Karpas-422 (cell line): ENCODE data around the gene DRC7. TPM values are rescaled to one million over a fixed set of nuclear protein-coding genes. Genes with fewer than 3 reads are reported as not detected.
"Not testable (repeated sequence)": the region's sequence is repeated elsewhere in the genome, so short reads cannot be mapped to it uniquely, and the experiment has no call there.

ENCODE experiments used
- DNase-seq: peaks from one replicate; pipeline ENCODE4 v3.0.0-alpha.2; 2015
- H2AFZ ChIP-seq: fragments of 200-600 bp; sonication (generic); 2 replicates; pipeline ENCODE4 v1.6.1; 2014; ENCODE audit warnings: antibody characterized with exemption, low read length, mixed read lengths
- H3K27ac ChIP-seq: fragments of 200-600 bp; sonication (generic); 2 replicates; pipeline ENCODE4 v1.5.1; 2014; ENCODE audit warnings: mild to moderate bottlenecking, low read length, moderate library complexity
- H3K27me3 ChIP-seq: fragments of 200-600 bp; sonication (generic); 2 replicates; pipeline ENCODE4 v1.6.1; 2014; ENCODE audit warnings: low read length, mixed read lengths
- H3K36me3 ChIP-seq: fragments of 200-600 bp; sonication (generic); 2 replicates; pipeline ENCODE4 v1.6.1; 2014; ENCODE audit warnings: low read length, mixed read lengths; ENCODE audit not compliant: insufficient read depth
- H3K4me1 ChIP-seq: fragments of 200-600 bp; sonication (generic); 2 replicates; pipeline ENCODE4 v1.6.1; 2014; ENCODE audit warnings: mild to moderate bottlenecking, low read length, mixed read lengths
- H3K4me2 ChIP-seq: fragments of 200-600 bp; sonication (generic); 2 replicates; pipeline ENCODE4 v1.6.1; 2014; ENCODE audit warnings: low read length, low read depth, mild to moderate bottlenecking; ENCODE audit not compliant: poor library complexity, severe bottlenecking
- H3K4me3 ChIP-seq: fragments of 200-600 bp; sonication (generic); 2 replicates; pipeline ENCODE4 v1.5.1; 2014; ENCODE audit warnings: mild to moderate bottlenecking, antibody characterized with exemption, low read length, mixed read lengths
- H3K79me2 ChIP-seq: fragments of 200-600 bp; sonication (generic); 2 replicates; pipeline ENCODE4 v1.6.1; 2014; ENCODE audit warnings: mild to moderate bottlenecking, low read length, mixed read lengths
- H3K9ac ChIP-seq: fragments of 200-600 bp; sonication (generic); 2 replicates; pipeline ENCODE4 v1.6.0; 2014; ENCODE audit warnings: low read length
- H3K9me2 ChIP-seq: fragments of 200-600 bp; sonication (generic), shearing (Covaris generic); replicated peaks from 2 replicates; pipeline ENCODE4 v1.6.0; 2014; ENCODE audit warnings: mild to moderate bottlenecking, low read length, moderate library complexity; ENCODE audit not compliant: insufficient read depth
- H3K9me3 ChIP-seq: fragments of 300-700, 200-600 bp; sonication (generic); 2 replicates; pipeline ENCODE4 v1.6.1; 2014; ENCODE audit warnings: low read length, mixed read lengths
- H4K20me1 ChIP-seq: fragments of 200-600 bp; sonication (generic); 2 replicates; pipeline ENCODE4 v1.6.1; 2014; ENCODE audit warnings: mild to moderate bottlenecking, antibody characterized with exemption, low read length, low read depth; ENCODE audit not compliant: insufficient read depth
- total RNA-seq: library from RNA; depleted of rRNA; stranded (reverse); fragments of >200 nt; shearing (Covaris generic); gene quantifications from 2 replicates; pipeline ENCODE4 v1.2.3, GENCODE V29; 2014; ENCODE audit warnings: low replicate concordance

Gene DRC7
- total RNA-seq, 1 experiment from 2014 or later, result not detected

DNA sequence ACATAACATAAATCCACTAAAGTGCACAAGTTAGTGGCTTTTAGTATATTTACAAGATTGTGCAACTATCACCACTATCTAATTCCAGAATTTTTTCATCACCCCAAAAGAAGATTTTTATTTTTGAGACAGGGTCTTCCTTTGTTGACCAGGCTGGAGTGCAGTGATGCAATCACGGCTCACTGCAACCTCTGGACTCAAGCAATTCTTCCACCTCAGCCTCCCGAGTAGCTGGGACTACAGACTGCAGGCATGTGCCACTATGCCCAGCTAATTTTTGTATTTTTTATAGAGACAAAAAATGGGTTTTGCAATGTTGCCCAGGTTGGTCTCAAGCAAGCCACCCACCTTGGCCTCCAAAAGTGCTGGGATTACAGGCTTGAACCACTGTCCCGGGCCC, 15.1 kb downstream of the DRC7 start:
- Histone ChIP-seq H3K79me2 (no peaks in the 10 kb centered on the region), H3K9me3 (no peaks in the 10 kb centered on the region), H3K9me2 (no peaks in the 10 kb centered on the region), H2AFZ (no peak overlapping the region), H3K27ac (no peak overlapping the region), H3K36me3 (no peaks in the 10 kb centered on the region), H3K27me3 (no peaks in the 10 kb centered on the region), H4K20me1 (no peaks in the 10 kb centered on the region), H3K4me1 (peaks cover 4% of the 10 kb centered on the region), H3K9ac (no peak overlapping the region), H3K4me2 (no peak overlapping the region), H3K4me3 (no peak overlapping the region)
- no peak for DNase-seq

DNA sequence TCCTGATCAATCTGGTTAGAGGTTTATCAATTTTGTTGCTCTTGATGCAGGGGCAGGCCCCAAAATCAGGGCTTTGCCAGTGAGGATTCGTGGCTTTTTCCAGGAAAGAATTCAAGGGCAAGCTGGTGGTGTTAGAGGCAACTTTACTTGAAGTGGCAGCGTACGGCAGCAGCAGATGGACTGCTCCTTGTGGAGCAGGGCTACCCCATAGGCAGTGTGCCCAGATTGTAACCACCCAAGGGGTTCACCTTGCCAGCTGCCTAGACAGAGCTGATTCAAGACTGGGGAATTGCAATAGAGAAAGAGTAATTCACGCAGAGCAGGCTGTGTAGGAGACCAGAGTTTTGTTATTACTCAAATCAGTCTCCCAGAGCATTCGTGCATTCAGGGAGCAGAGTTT, 16.7 kb downstream of the DRC7 start:
- Histone ChIP-seq H3K27me3 (no peaks in the 10 kb centered on the region), H4K20me1 (no peaks in the 10 kb centered on the region), H2AFZ (no peak overlapping the region), H3K27ac (no peak overlapping the region), H3K4me1 (peaks cover 4% of the 10 kb centered on the region), H3K4me2 (no peak overlapping the region), H3K9me3 (no peaks in the 10 kb centered on the region), H3K9ac (no peak overlapping the region), H3K79me2 (no peaks in the 10 kb centered on the region), H3K36me3 (no peaks in the 10 kb centered on the region), H3K4me3 (no peak overlapping the region), H3K9me2 (no peaks in the 10 kb centered on the region)
- DNase-seq, result no peak

DNA sequence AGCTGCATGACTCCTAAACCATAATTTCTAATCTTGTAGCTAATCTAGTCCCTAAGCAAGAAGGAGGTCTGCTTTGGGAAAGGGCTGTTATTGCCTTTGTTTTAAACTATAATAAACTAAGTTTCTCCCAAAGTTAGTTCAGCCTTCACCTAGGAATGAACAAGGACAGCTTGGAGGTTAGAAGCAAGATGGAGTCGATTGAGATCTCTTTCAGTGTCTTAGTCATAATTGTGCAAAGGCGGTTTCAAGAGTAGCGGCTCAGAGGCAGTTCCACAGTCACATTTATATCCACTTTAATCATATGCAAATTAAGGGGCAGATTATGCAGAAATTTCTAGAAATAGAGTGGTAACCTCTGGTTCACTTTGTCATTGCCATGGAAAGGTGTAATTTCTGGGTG, 17.4 kb downstream of the DRC7 start:
- H3K4me3 ChIP-seq, result no peak overlapping the region

GRCh38 chr16:57712569-57712968, 18.0 kb downstream of the DRC7 start:
- H3K9me3 ChIP-seq, H3K9me2 ChIP-seq, H3K9ac ChIP-seq, H4K20me1 ChIP-seq, H3K4me2 ChIP-seq, H3K36me3 ChIP-seq, DNase-seq, H3K4me3 ChIP-seq, H2AFZ ChIP-seq, H3K27ac ChIP-seq, H3K4me1 ChIP-seq, H3K27me3 ChIP-seq, H3K79me2 ChIP-seq: not testable (repeated sequence)

More for the DNA sequence above, 17.4 kb downstream of the DRC7 start:
- no peak for DNase-seq
- H3K4me1 ChIP-seq, result peaks cover 4% of the 10 kb centered on the region
- H4K20me1 ChIP-seq, result no peaks in the 10 kb centered on the region
- H3K4me2 ChIP-seq, result no peak overlapping the region
- H3K9me2 ChIP-seq, result no peaks in the 10 kb centered on the region
- H3K9me3 ChIP-seq, result no peaks in the 10 kb centered on the region
- H3K36me3 ChIP-seq, result no peaks in the 10 kb centered on the region
- no peaks in the 10 kb centered on the region for H3K27me3 ChIP-seq
- no peaks in the 10 kb centered on the region for H3K79me2 ChIP-seq
- no peak overlapping the region for H3K27ac ChIP-seq
- H2AFZ ChIP-seq, result no peak overlapping the region
- H3K9ac ChIP-seq, result no peak overlapping the region

GRCh38 chr16:57713596-57713995, 19.0 kb downstream of the DRC7 start:
- Histone ChIP-seq H3K9ac (no peak overlapping the region), H2AFZ (no peak overlapping the region), H3K4me2 (no peak overlapping the region), H3K27me3 (no peaks in the 10 kb centered on the region), H3K79me2 (no peaks in the 10 kb centered on the region), H3K27ac (no peak overlapping the region), H3K4me1 (peaks cover 4% of the 10 kb centered on the region), H3K4me3 (no peak overlapping the region), H3K9me2 (no peaks in the 10 kb centered on the region), H3K36me3 (no peaks in the 10 kb centered on the region), H4K20me1 (no peaks in the 10 kb centered on the region), H3K9me3 (no peaks in the 10 kb centered on the region)
- no peak for DNase-seq

DNA sequence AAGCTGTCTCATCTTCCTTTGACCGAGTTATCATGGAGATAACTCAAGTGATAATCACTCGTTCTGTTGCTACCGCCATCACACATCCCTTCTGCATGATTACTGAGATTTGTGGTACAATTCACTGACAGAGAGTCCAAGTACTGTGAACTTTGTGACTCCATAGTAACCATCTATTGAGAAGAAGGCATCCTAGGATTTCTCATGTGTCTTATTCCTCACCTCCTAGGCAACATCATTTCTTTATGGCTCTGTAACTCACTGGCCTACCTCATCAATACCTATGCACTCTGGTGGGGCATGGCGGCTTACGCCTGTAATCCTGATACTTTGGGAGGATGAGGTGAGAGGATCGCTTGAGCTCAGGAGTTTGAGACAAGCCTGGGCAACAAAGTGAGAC, 19.4 kb downstream of the DRC7 start:
- no peaks in the 10 kb centered on the region for H3K9me2 ChIP-seq
- no peaks in the 10 kb centered on the region for H3K27me3 ChIP-seq
- no peaks in the 10 kb centered on the region for H3K36me3 ChIP-seq
- H2AFZ ChIP-seq, result no peak overlapping the region
- no peak overlapping the region for H3K4me2 ChIP-seq
- no peaks in the 10 kb centered on the region for H3K9me3 ChIP-seq
- no peak for DNase-seq
- no peak overlapping the region for H3K27ac ChIP-seq
- no peaks in the 10 kb centered on the region for H3K79me2 ChIP-seq
- no peak overlapping the region for H3K9ac ChIP-seq
- no peak overlapping the region for H3K4me3 ChIP-seq
- peaks cover 4% of the 10 kb centered on the region for H3K4me1 ChIP-seq
- no peaks in the 10 kb centered on the region for H4K20me1 ChIP-seq

DNA sequence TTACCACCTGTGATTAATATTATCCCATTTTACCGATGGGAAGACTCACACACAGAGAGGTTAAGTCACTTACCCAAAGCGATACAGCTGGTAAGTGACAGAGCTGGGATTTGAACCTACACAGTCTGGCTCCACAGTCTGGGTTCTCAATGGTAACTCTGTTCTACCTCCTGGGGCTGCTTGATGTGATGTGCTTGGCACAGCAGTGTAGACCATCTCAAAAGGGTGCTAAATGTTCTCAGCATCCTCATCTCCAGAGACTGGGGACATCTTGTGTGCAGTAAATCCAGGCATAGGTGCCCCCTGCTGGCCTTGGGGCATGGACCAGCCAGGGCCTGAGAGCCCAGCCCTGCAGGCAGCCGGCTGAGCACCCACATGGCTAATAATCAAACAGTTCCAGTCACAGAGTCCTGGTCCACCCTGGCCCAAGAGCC, 25.6 kb downstream of the DRC7 start:
- Histone ChIP-seq H3K4me2 (no peak overlapping the region), H3K4me1 (no peaks in the 10 kb centered on the region), H3K27ac (no peak overlapping the region), H2AFZ (no peak overlapping the region), H3K9me3 (no peaks in the 10 kb centered on the region), H3K79me2 (no peaks in the 10 kb centered on the region), H4K20me1 (no peaks in the 10 kb centered on the region), H3K9ac (no peak overlapping the region), H3K9me2 (no peaks in the 10 kb centered on the region), H3K36me3 (no peaks in the 10 kb centered on the region), H3K4me3 (no peak overlapping the region), H3K27me3 (no peaks in the 10 kb centered on the region)
- peak; percentile 74 for DNase-seq

DNA sequence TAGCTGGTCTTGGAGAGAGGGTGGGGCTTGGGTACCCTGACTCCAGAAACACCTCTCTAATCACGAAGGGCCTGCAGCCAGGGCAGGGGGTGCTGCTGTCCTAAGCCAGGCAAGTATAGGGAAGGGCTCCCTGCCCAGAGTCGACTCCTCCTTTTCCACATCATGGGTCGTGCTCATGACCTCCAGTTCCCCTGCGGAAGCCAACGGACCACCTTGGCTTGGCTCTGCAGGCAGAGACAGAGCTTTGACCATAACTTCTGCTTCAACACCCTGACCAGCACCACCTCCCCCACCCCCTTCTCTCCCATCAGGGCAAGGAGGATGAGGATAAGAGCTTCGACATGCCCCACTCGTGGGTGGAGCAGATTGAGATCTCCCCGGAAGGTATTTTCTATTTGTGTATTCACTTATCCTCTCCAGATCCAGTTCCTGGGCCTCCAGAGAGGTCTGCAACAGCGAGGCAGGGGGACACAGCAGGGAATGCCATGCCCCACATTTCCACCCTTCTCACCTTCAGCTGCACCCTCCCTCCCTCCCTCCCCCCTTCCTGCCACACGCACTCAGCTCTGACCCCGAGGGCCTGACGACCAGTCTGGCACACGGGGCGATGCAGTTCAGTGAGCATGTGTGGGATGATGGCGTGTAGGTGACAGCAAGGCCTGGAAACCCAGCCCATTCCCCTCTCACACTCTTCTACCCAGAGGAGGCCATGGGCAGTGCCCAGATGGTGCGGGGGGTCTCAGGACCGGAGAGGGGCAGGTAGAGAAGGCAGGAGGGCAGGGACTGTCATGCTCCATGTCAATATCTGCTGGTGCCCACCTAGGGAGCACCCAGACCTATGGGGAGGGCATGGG, 27.0 kb downstream of the DRC7 start:
- Histone ChIP-seq H3K36me3 (no peaks in the 10 kb centered on the region), H2AFZ (no peak overlapping the region), H3K27ac (no peak overlapping the region), H3K4me3 (no peak overlapping the region), H4K20me1 (no peaks in the 10 kb centered on the region), H3K9ac (no peak overlapping the region), H3K9me2 (no peaks in the 10 kb centered on the region), H3K4me2 (no peak overlapping the region), H3K4me1 (no peaks in the 10 kb centered on the region), H3K27me3 (no peaks in the 10 kb centered on the region), H3K9me3 (no peaks in the 10 kb centered on the region), H3K79me2 (no peaks in the 10 kb centered on the region)
- no peak for DNase-seq
